ELR (cell line): Measurements from ENCODE around the gene TTC7B.

Experiments used
- DNase-seq: peaks from one replicate; pipeline ENCODE4 v3.0.0-alpha.2; 2015; ENCODE audit warnings: low read depth

The TTC7B gene

GRCh38 chr14:90648421-90648820 is 167.8 kb downstream of the TTC7B start:
- no peak for DNase-seq

GRCh38 chr14:90647473-90648005 is 168.7 kb downstream of the TTC7B start:
- no peak for DNase-seq

GRCh38 chr14:90645842-90646443 is 170.3 kb downstream of the TTC7B start:
- DNase-seq, result peak; percentile 51

- DNase-seq, result peak; percentile 25
These were observed 171.3 kb downstream of the TTC7B start for GRCh38 chr14:90644882-90645281.

DNA sequence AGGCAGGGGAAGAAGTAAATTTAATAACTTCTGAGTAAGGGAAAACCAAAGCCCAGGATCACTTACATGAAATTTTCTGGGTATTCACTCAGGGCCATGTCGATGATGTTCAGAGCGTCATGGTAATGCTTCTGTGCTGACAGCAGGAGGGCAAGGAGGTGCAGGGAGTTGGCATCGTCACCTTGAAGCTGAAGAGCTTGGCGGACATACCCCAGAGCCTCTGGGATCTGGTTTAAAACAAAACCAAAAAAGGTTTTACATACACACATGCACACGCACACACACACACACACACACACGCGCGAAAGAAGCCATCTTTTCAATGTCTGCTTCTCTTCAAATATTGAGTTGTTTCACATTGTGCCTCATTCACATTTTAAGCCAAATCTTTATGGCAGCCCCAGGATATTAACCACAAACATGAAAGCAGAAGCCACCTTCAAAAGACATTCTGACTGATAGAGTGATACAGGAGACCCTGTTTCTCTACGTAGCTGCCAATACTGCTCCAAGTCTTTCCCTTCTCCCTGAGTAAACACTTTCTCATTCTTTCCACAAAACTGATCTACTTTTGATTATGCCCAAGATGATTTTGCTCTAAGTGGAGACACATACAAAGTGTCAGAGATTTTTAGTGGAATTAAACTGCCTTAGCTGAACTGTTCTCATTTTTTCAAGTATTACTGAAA is 172.1 kb downstream of the TTC7B start:
- DNase-seq, result no peak

DNA sequence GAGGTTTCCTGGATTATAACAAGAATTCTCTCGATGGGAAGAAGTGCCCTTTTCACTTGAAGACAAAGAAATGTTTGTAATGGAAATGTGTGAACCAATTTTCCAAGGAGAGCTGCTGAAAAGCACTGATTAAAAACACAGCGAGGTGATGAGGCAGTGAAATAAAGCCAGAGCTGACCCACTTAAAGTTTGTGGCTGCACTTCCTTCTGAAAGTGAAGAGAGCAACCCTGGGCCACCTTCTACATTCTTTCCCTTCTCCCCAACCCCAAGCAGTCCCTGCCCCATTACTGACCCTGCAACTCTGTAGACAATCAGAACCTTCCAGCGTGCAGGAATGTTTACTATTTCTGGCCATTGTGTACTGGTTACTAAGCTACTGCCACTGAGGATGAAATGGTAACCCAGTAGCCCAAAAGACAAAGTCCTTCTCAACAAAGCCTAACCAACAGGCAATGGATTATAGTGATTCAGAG is 173.9 kb downstream of the TTC7B start:
- DNase-seq, result no peak

DNA sequence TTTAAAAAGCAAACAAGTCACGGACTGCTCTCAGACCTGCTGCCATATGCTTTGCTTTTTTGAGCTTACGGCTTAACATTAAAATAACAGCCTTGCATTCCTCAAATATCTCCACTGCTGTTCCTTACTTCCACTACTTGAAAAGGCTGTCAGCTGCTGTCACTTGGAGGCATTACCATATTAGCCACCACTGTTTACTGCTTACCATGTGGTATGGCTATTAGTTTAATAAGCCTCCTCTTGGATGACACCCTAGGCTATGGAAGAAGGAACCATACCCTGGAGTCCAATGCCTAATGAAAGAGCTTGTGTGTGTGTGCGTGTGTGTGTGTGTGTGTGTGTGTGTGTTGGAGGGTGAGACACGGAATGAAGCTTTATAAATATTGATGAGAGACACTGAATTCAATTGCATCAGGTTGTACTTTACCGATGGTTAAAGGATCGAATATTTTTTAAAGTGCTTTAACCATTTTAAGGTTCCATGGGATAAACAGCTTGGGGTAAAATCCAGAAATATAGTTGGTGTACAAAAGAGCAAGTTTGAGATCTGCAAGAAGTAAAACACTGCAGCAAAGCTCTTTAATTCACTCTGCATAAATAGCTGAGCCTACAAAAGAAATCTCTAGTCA is 174.5 kb downstream of the TTC7B start:
- DNase-seq, result no peak

- DNase-seq, result no peak
These were observed 175.1 kb downstream of the TTC7B start for GRCh38 chr14:90641168-90641567.

DNA sequence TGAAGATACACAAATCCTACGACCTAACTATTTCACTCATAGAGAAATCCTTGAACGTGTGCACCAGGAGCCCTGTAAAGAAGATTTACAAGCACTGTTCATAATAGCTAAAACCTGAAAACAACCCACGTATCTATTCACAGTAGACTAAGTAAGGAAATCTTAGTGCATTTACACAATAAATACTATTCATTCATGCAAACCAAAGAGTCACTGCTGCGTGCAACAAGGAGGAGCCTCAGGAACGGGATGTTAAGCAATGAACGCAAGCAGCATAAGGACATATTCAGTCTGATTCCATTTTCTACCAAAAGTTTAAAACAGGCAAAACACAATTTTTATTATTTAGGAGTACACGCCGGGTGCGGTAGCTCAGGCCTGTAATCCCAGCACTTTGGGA is 176.6 kb downstream of the TTC7B start:
- no peak for DNase-seq

- DNase-seq, result peak; percentile 54
These were observed 183.4 kb downstream of the TTC7B start for GRCh38 chr14:90632871-90633270.

DNA sequence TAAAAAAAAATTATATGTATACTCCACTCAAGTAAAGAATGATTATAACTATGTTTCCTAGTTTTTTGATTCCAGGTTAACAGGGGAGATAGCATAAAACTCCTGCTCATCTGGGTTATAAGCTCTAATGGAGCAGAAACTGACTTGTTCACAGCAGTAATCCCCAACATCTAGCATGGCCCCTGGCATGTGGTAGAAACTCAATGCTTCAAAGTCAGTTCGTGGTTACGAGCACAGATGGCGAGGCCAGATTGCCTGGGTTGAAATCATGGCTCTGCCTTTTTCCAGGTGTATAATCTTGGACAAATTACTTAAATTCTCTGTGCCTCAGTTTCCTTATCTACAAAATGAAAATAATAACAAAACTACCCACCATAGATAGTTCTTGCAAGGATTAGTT is 183.8 kb downstream of the TTC7B start:
- peak; percentile 24 for DNase-seq

- no peak for DNase-seq
These were observed 185.9 kb downstream of the TTC7B start for GRCh38 chr14:90630171-90630806.

- DNase-seq, result no peak
These were observed 186.8 kb downstream of the TTC7B start for GRCh38 chr14:90629471-90629870.

DNA sequence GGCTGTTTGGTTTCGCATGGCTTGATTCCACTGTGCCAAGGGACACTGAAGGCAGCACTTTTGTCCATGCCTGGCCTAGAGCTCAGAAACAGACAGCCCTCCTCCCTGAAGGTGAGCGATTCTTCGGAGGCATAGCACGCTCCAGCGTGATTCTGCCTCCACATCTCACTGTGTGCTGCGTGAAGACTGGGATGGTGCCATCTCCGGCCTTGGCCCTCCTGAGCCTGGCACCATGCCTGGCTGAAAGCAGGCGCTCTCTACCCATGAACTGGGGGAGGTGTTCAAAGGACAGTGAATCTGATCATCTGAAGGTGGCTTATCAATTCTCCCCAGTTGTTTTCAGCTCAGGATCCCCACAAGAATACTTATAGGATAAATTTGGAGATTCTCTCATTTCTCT is 187.4 kb downstream of the TTC7B start:
- no peak for DNase-seq

DNA sequence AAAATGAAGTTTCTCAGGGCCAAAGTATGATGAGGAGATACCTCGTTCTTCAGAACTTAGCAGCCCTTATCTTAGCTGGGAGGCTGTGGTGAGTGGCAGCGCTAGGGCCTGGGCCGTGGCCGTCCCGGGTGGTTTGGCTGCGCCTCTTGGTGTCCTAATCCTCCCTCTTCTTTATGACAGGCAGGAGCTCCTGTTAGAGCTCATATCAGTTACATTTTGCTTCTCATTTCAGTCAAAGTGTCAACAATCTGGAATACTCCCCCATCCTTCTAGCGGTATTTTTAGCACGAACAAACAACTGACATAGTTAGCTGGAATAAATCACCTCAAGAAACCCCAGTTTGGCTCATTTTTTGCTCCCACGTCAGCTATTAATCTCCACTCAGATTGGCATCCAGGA is 188.8 kb downstream of the TTC7B start:
- DNase-seq, result no peak

GRCh38 chr14:90626550-90626949 is 189.7 kb downstream of the TTC7B start:
- DNase-seq, result no peak

DNA sequence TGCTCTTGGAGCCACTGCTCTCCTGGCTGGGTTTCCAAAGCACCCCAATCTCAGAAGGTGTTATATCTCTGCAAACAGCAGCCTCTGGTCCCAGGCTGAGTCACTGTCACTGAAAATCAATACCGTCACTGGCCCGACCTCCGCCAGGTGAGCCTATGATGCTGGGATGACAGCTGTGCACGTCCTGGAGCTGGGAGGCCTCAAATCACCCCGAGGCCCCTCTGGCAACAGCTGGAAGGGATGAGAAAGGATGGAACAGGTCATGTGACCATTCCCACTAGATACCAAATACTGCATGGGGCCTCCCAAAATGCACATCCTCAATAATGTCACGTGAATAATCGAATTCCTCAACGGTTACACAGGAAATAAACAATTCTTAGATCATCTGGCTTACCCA is 190.8 kb downstream of the TTC7B start:
- peak; percentile 33 for DNase-seq

GRCh38 chr14:90624732-90625400 is 191.4 kb downstream of the TTC7B start:
- peak; percentile 13 for DNase-seq

DNA sequence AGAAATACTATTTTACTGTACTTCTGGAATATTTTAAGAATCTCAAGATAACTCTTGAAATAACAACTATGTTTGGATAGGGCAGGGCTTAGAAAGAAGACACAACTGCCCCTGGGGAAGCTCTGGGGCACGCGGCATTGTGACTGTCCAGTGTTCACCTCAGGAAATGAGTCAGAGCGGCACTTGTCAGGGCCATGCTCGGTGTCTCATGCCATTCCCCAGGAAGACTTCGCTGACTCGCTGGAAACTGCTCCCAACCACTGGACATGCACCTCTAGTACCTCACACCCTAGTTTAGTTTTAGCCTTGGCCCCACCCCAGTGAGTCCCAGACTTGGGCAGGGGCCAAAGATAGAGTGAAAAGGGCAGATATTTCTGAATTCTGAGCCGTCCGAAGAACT is 192.0 kb downstream of the TTC7B start:
- DNase-seq, result peak; percentile 90

- no peak for DNase-seq
These were observed 195.0 kb downstream of the TTC7B start for GRCh38 chr14:90621201-90621600.

DNA sequence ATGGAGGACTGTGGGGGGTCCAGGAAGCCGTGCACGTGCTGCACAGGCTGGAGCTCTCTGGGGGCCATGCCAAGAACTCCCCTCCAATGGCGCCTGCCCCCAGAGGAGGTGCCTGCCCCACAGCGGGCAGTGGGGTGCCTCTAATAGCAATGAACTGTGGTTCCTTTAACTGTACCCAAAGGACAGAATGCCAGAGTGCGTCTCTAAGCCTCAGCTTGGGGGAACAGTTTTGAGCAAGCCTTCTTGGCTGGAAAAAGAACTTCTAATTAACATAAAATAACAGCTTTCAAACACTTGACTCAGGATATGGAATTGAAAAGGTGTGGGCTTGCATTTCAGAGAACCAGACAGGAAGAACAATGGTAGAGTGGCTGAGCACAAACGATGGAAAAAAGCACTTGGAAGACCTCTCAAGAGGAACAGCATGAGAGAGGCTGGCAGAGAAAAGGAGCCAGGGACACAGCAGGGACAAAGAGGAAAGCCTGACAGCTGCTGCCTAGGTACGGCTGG is 195.6 kb downstream of the TTC7B start:
- no peak for DNase-seq

DNA sequence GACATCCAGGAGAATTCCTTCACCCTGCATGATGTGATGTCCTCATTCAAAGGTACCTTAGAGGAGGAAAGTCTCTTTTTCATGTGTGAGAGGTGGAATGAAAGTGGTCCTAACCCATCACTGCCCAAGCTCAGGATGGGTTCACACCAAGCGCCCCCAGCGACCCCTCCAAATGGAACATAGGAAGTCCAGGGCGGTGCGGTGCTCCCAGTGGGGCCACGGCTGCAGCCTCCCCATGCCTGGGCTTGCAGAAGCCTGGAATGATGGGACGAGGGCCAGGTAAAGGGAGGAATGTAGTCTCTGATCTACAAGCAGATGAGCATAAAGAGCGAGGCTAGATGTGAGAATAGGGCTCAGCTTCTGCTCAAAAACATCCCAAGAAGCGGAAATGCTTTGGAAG is 196.3 kb downstream of the TTC7B start:
- no peak for DNase-seq
